Central memory CD4-positive, alpha-beta T cell (primary cell): ENCODE results near the gene ETNK1.
"Not testable (repeated sequence)": the region's sequence is repeated elsewhere in the genome, so short reads cannot be mapped to it uniquely, and the experiment has no call there.

ENCODE experiments used
- DNase-seq: peaks from one replicate; pipeline ENCODE4 v3.0.0; 2022

The ETNK1 gene

GRCh38 chr12:22691319-22691718 is 66.3 kb downstream of the ETNK1 start:
- DNase-seq, result no peak

DNA sequence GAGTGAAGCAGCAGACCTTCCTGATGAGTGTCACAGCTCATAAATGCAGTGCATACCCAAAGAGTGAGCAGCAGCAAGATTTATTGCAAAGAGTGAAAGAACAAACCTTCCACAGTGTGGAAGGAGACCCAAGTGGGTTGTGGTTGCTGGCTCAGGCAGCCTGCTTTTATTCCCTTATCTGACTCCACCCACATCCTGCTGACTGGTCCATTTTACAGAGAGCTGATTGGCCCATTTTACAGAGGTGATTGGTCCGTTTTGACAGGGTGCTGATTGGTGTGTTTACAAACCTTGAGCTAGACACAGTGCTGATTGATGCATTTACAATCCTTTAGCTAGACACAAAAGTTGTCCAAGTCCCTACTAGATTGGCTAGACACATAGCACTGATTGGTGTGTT is 67.5 kb downstream of the ETNK1 start:
- not testable (repeated sequence) for DNase-seq

DNA sequence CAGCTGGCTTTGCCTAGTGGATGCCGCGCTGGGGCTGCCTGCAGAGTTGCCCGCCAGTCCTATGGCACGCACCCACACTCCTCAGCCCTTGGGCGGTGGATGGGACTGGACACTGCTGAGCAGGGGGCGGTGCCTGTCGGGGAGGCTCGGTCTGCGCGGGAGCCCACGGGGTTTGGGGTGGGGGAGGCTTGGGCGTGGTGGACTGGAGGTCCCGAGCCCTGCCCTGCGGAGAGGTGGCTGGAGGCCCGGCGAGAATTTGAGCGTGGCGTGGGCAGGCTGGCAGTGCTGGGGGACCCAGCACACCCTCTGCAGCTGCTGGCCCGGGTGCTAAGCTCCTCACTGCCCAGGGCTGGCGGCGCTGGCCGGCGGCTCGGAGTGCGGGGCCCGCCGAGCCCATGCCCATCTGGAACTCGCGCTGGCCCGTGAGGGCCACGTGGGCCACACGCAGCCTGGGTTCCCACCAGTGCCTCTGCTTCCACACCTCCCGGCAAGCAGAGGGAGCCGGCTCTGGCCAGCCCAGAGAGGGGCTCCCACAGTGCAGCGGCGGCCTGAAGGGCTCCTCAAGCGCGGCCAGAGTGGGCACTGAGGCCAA is 68.1 kb downstream of the ETNK1 start:
- DNase-seq, result no peak

DNA sequence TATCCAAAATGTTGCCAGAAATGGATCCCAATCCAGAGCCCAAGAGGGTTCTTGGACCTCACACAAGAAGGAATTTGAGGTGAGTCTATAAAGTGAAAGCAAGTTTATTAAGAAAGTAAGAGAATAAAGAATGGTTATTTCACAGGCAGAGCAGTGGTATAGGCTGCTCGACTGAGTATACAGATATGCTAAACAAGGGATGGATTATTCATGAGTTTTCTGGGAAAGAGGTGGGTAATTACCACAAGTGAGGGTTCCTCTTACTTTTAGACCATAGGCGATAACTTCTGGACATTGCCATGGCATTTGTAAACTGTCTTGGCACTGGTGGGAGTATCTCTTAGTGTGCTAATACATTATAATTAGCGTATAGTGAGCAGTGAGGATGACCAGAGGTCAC is 73.6 kb downstream of the ETNK1 start:
- no peak for DNase-seq

- DNase-seq, result not testable (repeated sequence)
Observed at GRCh38 chr12:22699705-22700104, 74.7 kb downstream of the ETNK1 start.

- no peak for DNase-seq
Observed at GRCh38 chr12:22700106-22700505, 75.1 kb downstream of the ETNK1 start.

DNA sequence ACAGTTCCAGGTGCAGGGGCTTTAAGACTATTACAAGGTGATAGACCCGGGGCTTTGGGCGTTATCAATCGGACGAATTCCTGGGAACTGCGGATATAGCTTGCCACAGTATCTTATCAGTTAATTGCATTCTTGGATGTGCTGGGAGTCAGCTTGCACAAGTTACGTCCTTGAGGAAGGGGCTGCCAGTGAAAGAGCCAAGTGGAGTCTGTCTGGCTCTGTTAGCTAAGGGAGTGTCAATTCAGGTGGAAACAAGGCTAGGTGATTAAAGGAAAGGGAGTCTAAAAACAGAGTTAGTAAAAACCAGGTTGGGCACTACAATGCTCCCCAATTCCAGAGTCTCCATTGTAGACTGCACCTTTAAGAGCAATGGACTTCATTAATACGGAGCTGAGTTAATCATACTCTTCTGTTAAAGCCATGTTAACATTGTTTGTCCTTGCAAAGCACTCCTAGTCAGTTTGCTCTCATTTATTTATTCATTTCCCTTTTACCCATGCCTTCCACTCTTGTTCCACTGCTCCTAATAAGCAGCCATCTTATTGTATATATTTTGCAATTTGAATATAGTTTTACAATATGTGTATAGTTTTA is 76.3 kb downstream of the ETNK1 start:
- DNase-seq, result not testable (repeated sequence)

DNA sequence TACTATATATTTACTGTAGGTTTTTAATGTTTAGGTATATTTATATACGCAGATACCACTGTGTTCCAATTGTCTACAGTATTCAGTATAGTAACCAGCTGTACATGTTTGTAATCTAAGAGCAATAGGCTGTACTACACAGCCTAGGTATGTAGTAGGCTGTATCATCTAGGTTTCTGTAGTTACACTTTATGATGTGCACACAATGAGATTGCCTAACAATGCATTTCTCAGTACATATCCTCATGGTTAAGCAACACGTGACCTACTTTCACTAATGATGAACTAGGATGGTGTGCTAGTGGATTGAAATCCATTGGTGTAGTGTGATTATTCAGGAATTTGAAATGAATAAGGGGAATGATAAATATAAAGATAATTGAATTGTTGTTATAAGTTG is 77.7 kb downstream of the ETNK1 start:
- no peak for DNase-seq

DNA sequence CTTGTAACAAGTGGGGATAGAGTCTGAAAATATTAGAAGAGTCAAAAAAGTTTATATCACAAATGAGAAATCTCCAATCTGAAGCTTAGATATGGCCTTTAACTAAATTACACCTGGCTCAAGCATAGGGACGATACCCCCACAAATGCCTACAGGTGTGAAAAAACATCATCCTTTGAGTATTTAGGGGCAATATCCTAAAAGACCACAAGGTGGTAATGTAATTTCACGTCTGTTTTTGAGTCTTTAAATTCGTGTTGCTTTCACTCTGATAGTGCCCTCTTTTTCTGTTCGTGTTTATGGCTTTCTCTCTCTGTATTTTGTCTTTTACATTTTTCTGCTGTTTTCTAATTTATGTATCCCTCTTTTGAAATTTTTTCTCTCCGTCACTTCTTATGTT is 84.3 kb downstream of the ETNK1 start:
- DNase-seq, result no peak

GRCh38 chr12:22712083-22712482 is 87.1 kb downstream of the ETNK1 start:
- DNase-seq, result no peak

DNA sequence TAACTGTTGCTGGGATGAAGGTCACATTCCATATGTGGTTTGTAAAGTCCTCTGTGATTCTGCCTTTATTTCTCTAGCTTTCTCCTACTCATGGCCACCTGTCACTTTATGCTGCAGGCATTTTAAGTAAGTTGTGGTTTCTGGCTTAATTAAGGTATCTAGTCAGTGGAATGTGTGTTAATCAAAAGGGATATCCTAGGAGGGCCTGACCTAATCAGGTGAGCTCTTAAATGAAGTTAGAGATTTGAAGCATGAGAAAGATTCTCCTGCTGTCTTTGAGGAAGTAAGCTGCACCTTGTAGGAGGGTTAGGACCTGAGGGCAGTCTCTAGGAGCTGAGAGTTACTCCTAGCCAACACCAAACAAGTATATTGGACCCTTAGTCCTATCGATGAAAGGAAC is 90.3 kb downstream of the ETNK1 start:
- no peak for DNase-seq

DNA sequence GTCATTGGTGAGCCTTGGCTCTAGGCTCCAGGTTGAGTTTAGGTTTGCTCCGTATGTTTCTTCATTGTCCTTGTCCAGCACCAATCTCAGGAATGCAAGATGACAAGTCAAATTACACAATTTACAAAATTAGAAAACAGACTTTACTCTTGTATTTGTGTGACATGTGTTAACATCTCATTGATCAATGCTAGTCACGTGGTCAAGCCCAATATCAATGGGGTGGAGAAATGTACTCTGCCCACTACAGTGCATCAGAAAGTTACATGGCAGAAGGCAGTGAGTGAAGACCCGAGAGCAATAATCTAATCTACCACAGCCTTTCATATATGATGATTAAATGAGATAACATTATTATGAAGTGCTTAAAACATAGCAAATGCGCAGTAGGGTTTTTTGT is 94.8 kb downstream of the ETNK1 start:
- DNase-seq, result no peak

DNA sequence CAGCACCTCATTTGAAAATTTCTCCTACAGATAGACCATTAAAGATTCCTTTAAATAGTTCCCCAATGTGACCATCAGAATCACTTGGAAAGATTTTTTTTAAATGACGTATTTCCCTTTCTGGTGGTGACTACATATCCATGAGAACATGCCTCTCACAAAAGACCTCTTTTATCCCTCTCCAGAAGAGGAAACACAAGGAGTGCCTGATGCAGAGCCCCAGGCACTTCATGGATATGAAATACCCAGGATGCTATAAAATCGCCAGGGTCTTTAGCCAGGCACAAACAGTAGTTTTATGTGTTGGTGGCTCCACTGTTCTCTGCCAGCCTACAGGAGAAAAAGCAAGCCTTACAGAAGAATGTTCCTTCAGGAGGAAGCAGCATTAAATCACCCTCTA is 97.1 kb downstream of the ETNK1 start:
- no peak for DNase-seq

DNA sequence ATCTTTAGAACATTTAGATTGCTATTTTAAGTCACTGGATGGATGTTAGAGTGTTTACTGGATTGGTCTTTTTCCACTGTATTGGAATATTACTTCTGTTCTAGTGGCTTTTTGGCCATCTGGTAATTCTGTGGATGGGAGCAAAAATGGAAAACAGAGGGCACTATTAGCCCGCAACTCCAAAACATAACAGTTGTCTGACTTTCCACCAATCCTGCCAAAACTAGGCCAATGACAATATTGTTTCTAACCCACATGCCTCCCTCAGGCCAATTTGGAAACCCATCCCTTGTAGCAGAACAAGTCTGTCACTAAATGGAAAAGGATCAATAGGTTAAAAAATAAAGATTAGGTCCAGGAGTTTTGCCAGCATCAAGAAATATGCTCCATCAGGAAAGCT is 97.8 kb downstream of the ETNK1 start:
- no peak for DNase-seq

DNA sequence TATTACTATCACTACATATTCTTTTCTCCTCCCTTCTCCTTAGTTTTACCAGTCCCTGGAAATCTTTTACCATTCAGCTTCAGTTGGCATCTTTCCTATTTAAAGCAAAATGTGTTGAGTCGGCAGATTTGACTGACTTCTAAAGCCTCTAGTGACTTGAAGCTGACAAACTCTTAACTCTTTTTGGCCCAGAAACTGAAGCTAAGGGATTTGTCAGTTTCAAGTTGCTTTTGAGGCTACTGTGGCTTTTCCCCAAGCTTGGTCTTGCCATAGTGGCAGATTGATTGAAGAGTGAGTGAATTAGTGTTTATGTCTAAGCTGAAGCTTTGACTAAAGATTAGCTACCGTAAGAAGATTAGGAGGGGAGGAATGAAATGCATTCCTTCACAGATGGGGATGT is 104.0 kb downstream of the ETNK1 start:
- no peak for DNase-seq

DNA sequence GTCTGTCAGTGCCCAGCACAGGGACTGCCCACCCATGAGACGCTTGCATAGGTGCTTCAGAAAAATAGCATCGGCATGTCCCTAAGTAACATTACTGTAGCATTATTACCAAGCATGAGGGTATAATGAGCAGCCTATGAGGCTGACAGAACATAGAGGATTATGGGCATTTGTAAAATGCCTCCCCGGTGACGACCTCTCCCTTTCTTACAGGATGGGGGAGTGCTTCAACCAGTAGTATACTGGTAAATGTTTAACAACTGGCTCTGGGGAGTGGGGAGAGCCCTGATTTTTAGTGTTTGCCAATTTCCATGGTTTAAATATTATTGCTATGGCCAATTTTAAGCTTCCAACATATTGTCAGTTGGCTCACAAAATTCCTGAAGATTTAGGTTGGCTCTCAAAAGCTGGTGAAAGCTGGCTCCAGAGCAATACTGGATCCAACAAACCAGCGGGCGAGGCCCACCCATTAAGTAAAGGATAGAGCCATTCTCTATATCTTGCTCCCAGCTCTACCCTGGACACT is 104.5 kb downstream of the ETNK1 start:
- no peak for DNase-seq

- no peak for DNase-seq
Observed at GRCh38 chr12:22729957-22730443, 105.0 kb downstream of the ETNK1 start.

DNA sequence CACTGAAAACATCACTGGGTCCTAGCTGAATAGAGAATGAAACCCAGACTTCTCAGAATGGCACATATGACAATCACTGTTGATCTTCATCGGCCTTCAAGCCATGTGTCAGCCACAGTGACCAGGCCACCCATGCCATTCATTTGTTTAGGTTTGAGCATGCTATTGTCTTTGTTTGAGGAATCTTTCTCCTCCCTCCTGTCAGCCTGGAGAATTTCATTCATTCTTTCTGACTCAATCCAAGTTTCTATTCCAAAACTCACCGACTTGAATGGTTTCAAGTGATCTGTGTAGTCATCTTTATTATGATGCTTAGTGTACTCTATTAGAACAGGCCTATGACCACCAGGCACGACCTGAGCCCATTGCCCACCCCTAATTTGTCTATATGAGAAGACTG is 106.3 kb downstream of the ETNK1 start:
- no peak for DNase-seq

DNA sequence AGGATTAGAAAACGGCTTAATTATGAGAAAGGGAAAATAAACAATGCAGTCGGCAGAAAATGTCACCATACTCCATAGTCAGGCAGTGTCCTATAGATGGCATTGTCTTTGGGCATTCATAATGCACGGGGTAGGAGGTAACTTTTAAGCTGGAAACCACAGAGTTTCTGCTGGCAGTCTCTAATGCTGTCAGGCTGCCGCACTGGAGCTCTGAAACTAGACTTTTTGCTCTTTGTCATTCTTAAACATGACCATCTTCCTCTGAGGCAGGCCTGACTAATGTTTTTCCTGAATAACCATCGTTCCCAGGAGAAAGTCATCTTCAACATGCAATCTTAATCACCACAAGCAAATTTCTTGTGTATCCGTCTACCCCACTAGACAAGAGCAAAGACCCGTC is 108.8 kb downstream of the ETNK1 start:
- DNase-seq, result no peak

DNA sequence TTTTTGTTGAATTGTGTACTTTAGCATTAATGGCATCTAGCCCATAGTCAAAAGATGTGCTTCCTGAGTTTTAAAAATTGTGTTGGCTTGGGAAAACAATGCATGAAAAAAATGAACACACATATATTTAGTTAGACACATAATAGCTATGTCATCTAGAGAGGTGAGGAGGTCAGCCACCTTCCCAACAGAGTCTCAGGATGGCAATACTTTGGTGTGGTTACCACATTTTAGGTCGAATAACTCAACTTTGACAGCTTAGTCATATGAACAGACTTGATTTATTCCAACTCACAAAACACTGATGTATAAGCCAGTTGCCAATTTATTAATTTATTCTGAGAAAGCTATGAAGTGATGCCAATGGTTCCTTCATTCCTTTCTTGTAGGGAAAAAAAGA is 114.0 kb downstream of the ETNK1 start:
- no peak for DNase-seq
